Cardiac muscle cell (in vitro differentiated cells and primary cell): ENCODE measurements around the gene SCRT2. TPM values are rescaled to one million over a fixed set of nuclear protein-coding genes. Genes with fewer than 3 reads are reported as not detected.
A peak's percentile ranks its signal among the peaks of the same experiment; 100 is the strongest.

Experiments used
- DNase-seq, 2 donors: peaks; one replicate each; pipeline versions ENCODE4 v3.0.0 to v3.0.0-alpha.2; 2010 to 2017; ENCODE audit warnings: low read depth in 1 of 2, low spot score in 1 of 2
- H3K27ac ChIP-seq: fragments of 200-600 bp; sonication (generic); 2 replicates; pipeline ENCODE4 v1.5.1; 2016
- H3K27me3 ChIP-seq: fragments of 200-600 bp; sonication (generic); 2 replicates; pipeline ENCODE4 v1.6.0; 2016; ENCODE audit warnings: control low read depth
- H3K36me3 ChIP-seq: fragments of 200-600 bp; sonication (generic); 2 replicates; pipeline ENCODE4 v1.5.1; 2016; ENCODE audit warnings: control low read depth
- H3K4me1 ChIP-seq: fragments of 200-600 bp; sonication (generic); 2 replicates; pipeline ENCODE4 v1.8.1; 2017; ENCODE audit warnings: low read depth, mild to moderate bottlenecking, mixed run types
- H3K4me3 ChIP-seq: fragments of 200-600 bp; sonication (generic); 2 replicates; pipeline ENCODE4 v1.5.1; 2016; ENCODE audit warnings: mild to moderate bottlenecking
- H3K9me3 ChIP-seq: fragments of 200-600 bp; sonication (generic); 2 replicates; pipeline ENCODE4 v1.5.1; 2017; ENCODE audit warnings: low read depth, mild to moderate bottlenecking, control low read depth
- CTCF ChIP-seq: IDR thresholded peaks from 2 replicates; pipeline ENCODE4 v1.5.1; 2012; ENCODE audit warnings: low read depth, mild to moderate bottlenecking, low read length
- polyA plus RNA-seq: library from polyadenylated mRNA; unstranded; fragments of >200 nt; fragmentation: Nextera tagmentation; extraction: Ambion mirVana; gene quantifications from 2 replicates; pipeline ENCODE4 v1.2.1, GENCODE V29; 2016
- total RNA-seq: library from RNA; depleted of rRNA; stranded (reverse); fragments of >200 nt; gene quantifications from 2 replicates; pipeline ENCODE4 v1.2.3, GENCODE V29; 2016

The SCRT2 gene
- total and polyA plus RNA-seq, 2 experiments from 2014 or later, result not detected

DNA sequence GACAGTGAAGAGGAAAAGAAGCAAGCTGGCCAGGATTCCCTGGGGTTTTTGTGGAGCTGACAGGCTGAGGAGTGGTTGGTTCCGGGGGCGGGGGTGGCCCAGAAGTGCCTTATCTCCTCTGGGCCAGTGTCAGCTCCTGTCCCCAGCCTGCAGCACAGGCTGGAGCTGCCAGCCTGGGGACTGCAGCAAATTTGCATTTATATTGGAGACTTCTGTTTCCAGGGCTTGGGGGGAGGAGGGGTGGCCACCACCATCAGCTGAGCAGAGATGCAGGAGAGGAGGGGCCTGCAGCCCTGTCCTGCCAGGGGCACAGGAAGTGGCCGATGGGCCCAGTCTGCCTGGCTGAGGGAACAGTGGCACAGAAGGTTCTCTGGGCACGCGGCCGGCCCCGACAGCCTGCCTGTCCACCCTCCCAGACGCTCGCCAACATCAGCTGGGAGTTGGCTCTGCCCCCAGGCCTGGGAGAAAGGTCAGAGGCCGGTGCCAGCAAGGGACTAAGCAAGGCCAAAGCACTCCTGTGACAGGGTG is 24.3 kb upstream of the SCRT2 start:
- H3K9me3 ChIP-seq, result no peaks in the 10 kb centered on the region
- H3K4me1 ChIP-seq, result peaks cover 9% of the 10 kb centered on the region
- no peaks in the 10 kb centered on the region for H3K36me3 ChIP-seq
- no peak overlapping the region for H3K4me3 ChIP-seq
- no peaks in the 10 kb centered on the region for H3K27me3 ChIP-seq
- no peak for TF ChIP-seq CTCF
- no peak overlapping the region for H3K27ac ChIP-seq
- peak in 1 of 2 donors; percentile 74 for DNase-seq

DNA sequence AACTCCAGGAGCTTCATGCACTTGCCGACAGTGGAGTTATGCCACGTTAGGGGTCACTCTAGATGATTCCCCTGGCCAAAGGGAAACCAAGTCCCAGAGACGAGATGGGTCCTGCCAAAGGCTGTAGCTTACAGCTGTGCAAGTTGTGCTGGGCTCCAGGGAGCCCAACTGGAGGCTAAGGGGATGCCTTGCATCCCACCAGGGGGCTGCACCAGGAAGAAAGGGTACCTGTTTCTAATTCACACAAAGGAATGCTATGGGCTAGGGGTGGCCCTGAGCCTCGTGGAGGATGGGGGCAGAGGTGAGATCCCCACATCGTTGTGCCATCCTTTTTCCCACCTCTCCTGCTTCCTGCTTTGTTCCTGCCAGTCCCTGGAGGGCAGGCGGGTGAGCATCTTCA is 23.7 kb upstream of the SCRT2 start:
- TF ChIP-seq CTCF, result no peak
- Histone ChIP-seq H3K4me3 (no peak overlapping the region), H3K4me1 (peaks cover 9% of the 10 kb centered on the region), H3K36me3 (no peaks in the 10 kb centered on the region), H3K9me3 (no peaks in the 10 kb centered on the region), H3K27ac (no peak overlapping the region), H3K27me3 (no peaks in the 10 kb centered on the region)
- no peak for DNase-seq

- H3K4me1 ChIP-seq, result peaks cover 9% of the 10 kb centered on the region
- TF ChIP-seq CTCF, result no peak
- H3K27ac ChIP-seq, result no peak overlapping the region
- no peak for DNase-seq
- no peak overlapping the region for H3K4me3 ChIP-seq
- H3K36me3 ChIP-seq, result no peaks in the 10 kb centered on the region
- H3K27me3 ChIP-seq, result no peaks in the 10 kb centered on the region
- no peaks in the 10 kb centered on the region for H3K9me3 ChIP-seq
Observed at GRCh38 chr20:698276-698675, 22.7 kb upstream of the SCRT2 start.

DNA sequence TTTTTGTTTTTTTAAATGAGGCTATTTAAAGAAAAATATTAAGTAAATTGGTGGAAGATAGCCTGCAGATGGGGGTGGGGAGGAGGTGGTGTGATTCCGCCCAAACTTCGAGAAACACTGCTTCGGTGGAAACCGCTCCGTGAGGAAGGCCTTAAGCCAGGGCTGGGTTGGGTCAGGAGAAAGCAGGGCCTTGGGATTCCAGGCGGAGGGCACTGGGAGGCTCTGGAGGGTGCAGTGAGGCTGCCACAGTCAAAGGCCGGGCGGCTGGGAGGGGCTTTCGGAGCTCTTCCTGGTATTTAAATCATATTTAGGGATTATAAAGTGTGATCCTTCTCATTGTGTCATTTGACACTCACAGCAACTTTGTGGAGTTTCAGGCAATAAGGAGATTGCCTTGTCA is 22.2 kb upstream of the SCRT2 start:
- no peaks in the 10 kb centered on the region for H3K27me3 ChIP-seq
- H3K9me3 ChIP-seq, result no peaks in the 10 kb centered on the region
- no peaks in the 10 kb centered on the region for H3K36me3 ChIP-seq
- no peak overlapping the region for H3K27ac ChIP-seq
- no peak for TF ChIP-seq CTCF
- no peak for DNase-seq
- H3K4me1 ChIP-seq, result peaks cover 9% of the 10 kb centered on the region
- no peak overlapping the region for H3K4me3 ChIP-seq

DNA sequence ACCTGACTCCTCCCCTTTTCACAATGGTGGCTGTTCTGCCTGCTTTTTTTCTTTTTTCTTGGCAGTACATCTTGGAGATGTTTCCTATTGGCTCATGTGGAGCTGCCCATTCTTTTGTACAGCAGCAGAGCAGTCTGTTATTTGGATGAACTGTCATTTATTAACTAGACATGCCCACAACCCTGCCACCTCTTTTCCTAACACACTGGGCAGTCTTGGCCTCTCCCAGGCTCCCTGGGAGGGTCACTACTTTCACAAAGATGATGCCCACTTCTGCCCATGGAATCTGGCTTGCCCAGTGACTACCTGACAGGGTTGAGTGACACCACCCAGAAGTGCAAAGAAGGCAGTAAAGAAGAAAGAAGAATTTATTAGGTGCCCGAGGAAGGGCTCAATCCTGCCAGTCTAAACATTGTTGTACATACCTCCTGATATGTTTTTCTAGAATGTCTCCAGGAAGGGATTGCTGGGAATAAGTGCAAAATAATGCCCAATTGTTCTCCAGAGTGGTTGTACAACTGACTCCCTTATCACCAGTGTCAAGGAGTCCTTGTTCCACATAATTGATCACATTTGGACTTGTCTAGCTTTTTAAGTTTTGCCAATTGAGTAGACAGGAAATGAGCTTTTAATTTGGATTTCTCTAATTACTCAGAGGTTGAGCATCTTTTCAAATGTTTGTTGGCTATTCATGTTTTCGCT is 19.7 kb upstream of the SCRT2 start:
- no peaks in the 10 kb centered on the region for H3K27me3 ChIP-seq
- H3K36me3 ChIP-seq, result no peaks in the 10 kb centered on the region
- no peak for TF ChIP-seq CTCF
- H3K4me1 ChIP-seq, result peaks cover 8% of the 10 kb centered on the region
- no peak overlapping the region for H3K4me3 ChIP-seq
- no peak for DNase-seq
- no peak overlapping the region for H3K27ac ChIP-seq
- H3K9me3 ChIP-seq, result no peaks in the 10 kb centered on the region
